Activated CD8-positive, alpha-beta memory T cell treated with anti-CD3 and anti-CD28 coated beads, Interleukin-2, amount 50 U/mL, for 1 hour (primary cell): ENCODE measurements around the gene PAX8.

Experiments
- DNase-seq: peaks from one replicate; pipeline ENCODE4 v3.0.0-alpha.2; 2020; ENCODE audit errors: extremely low read depth

PAX8 gene

DNA sequence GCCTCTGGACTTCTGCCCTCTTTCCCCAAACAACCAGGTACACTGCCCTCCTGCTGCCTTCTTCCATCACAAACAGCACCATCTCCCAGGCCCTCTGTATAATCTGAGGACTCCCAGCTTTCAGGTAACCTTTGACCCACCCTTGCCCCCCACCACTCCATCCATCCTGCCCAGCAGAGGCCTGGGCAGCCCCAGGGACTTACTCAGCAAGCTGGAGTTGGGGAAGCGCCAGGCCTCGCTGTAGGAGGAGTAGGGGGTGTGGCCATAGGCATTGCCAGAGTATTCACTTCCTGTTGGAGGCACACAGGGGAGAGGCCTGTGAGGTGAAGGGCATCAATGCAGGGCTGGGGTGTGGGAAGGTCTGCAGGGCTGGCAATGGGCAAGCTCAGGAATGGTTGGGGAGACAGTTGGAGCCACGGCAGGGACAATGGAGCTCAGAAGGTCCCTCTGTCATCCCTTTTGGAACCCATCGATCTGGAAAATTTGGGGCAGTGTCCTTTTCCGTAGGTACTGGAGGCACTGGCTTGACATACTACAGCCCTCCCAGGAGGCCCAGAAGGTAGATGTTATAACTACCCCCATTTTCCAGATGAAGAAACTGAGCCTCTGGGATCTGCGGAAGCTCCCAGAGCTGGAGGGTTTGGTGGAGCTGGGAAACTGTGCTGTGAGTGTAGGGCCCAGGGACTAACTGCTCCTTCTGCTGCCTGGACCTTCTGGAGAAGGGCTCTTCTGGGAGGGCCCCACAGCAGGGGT lies 58.7 kb downstream of the PAX8 start:
- no peak for DNase-seq

GRCh38 chr2:113219525-113219888 lies 59.2 kb downstream of the PAX8 start:
- DNase-seq: no peak

DNA sequence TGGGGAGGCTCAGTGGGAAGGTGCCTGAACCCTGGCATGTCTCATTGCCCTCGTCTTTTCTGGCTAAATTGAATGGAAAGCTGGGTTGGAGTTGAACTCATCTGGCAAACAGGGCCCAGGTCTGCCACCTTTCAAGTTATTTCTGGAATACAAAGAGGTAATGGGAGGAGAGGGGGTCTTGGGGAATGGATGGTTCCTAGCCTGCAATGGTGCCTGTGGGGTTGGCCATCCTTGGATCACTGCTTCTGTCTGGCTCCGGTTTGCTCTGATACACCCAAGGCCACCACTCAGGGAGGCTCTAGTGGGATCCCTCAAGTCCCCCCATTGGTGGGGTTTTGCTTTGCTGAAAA lies 59.7 kb downstream of the PAX8 start:
- DNase-seq: no peak

- no peak for DNase-seq
Measured at GRCh38 chr2:113218283-113219091, 60.2 kb downstream of the PAX8 start.

DNA sequence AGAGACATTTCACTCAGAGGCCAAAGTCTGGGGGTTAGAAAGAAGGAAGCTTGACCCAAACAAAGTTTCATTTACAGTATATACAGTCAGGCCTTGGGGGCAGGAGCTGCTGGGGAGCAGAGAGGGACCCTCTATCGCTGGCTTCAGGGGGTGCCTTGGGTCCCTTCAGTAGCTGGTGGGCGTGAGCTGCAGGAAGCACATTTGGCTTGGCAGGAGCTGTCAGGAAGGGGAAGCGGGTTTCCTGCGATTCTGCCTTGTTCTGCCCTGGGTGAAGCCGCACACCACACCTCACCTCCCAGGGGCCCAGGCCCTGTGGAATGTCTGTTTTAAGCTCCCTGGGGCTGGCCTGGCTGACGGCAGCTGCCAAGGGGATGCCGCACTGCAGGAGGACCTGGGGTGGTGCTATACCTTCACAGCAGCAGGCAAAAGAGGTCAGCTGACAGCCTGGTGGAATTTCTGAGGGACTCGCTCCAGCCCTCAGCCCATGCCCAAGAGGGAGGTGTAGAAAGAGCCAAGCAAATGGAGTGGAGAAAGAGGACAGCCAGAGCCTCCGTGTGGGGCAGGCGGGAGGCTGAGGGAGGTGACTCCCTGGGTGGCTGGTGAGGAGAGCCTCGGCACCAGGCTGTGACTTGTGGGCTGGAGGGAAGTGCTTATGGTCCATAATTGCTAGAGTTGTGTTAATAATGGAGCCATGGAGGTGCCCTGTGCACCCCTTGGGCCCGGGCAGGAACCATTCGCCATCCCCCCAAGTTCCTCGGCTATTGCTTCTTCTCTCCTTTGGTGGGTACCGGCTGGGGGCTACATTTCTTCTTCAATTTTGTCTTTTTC lies 61.1 kb downstream of the PAX8 start:
- no peak for DNase-seq

DNA sequence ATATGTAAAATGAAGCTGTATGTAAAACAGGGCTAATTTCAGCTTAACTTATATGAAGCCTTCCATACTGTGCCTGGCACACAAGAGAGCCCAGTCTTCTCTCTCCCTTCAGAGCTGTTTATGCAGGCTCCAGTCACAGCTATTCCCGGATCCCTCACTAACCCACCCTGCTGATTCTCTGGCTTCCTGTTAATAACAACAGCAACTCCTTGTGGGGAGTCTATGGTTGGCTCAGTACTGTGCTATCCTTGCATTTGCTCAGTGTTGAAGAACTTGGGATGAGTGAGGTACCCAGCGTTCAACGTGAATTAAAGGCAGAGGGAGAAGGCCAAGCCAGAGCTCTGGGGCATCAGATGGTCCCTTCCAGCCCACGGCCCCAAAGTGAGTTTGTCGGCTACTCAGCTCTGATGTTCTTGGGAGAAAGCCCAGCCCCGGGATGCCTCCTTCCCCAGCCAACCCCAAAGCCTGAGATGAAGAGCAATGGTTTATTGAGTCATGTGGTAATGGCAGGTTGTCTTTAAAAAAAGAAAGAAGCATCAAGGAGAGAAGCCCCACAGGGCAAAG lies 61.7 kb downstream of the PAX8 start:
- no peak for DNase-seq

DNA sequence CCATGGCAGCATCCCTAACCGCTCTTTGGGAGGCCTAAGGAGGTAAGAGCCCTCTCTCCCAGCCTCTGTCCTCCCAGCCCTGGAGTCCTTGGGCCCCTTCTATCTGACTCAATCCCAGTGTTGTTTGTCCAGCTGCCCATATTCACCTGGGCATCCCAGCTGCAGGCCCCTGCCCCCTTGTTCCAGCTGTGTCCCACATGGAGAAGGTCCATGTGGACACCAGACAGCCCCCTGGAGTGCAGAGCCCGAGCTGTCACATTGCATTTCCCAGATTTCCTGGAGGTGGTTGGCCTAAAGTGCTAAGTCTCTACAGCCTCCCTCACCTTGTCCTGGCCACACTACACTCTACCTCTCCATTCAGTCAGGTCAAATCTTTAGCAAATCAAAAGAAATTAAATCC lies 62.4 kb downstream of the PAX8 start:
- no peak for DNase-seq

DNA sequence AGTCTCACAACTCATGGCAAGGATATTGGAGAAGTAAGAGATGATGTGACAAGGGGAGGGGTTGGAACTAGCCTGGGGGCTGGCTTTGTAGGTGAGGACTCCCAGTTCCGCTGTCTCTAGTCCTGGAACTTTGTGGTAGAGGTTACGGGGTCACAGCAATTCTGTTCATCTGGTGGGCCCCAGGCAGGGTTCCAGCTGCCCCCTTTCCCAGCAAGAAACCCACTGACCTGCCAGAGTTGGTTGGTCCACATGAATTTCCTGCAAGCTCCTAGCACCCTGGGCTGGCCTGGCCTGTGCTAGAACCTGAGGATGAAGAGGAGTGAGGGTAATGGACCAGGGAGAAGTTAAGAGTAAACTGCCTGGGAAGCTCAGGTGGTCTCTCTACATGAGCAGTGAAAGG lies 63.7 kb downstream of the PAX8 start:
- DNase-seq: no peak

GRCh38 chr2:113214141-113214540 lies 64.6 kb downstream of the PAX8 start:
- no peak for DNase-seq

GRCh38 chr2:113213061-113213930 lies 65.4 kb downstream of the PAX8 start:
- no peak for DNase-seq

DNA sequence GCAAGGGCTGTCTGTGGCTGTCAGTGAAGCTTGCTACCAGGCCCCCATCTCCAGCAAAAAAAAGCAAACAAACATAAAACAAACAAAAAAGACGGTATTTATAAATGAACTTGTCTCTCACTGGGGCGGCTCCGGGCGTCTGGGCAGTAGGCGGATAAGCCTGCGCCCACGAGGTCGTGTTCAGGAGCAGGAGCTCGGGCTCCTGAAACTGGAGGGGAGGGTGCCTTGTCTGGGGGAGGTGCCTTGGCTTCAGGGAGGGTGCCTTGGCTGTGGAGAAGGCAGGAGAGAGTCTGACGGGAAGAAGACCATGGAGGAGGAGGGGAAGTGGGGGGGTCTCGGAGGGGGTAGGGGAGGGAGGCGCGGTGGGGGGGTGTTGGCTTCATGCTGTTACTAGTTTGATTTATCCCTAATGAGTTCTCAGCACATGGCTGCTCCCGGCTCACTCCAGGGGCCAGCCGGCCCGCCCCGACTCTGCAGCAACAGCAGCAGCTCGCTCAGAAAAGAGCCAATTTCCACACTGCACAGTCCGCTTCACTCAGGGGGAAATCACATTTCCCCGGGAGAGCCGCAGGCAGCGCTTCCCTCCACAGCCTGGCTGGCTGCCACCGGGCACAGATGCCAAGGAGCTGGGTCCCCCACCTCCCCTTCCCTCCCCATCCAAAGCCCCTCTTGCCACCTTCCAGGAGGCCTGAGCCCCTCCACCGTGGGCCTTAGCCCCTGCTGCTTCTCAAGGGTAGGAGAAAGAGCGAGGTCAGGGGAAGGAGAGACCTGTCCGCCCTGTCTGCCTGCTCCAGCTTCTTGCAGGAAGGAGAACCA lies 66.3 kb downstream of the PAX8 start:
- DNase-seq: no peak

GRCh38 chr2:113211226-113212105 lies 67.3 kb downstream of the PAX8 start:
- DNase-seq: no peak

DNA sequence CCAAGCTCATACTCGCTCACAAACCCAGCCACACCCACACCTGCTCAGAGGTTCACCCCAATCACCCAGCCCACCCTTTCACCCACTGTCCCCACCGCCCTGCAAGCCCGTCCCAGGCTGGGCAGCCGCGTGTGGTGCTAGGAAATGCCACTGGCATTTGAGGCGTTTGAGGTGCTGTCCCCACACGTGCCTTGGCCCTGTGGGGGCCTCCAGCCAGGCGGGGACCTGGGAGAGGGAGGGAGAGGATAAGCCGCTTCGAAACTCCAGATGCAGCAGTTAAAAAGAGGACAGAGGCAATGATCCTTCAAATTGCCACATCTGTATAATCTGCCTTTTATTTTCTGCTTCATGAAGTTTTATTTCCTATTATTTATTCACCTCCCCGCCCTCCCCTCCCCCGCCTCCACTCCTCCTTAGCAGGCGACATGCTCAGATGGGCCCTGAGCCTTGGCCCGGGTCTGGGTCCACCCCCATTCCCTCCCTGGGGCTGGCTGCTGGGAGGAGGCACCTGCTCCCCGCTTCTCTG lies 69.0 kb downstream of the PAX8 start:
- DNase-seq: no peak

GRCh38 chr2:113209011-113209645 lies 69.6 kb downstream of the PAX8 start:
- no peak for DNase-seq

DNA sequence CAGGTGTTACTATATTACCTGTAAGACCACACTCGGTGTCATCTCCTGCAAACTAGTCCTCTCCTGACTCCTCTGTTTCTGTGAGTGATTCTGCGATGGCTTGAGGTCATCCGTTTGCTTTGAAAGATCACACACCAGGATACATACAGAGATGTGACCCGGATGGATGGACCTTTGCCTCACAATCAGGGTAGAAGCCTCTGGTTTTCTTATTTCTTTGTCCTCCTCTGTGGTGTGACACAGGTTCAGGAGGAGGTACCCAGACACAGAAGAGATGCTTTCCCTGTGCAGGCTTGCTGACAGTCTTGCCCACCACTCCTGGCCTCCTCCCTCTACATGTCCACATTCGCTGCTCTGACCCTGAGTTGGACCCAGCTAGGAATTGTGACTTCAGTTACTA lies 70.3 kb downstream of the PAX8 start:
- DNase-seq: no peak

DNA sequence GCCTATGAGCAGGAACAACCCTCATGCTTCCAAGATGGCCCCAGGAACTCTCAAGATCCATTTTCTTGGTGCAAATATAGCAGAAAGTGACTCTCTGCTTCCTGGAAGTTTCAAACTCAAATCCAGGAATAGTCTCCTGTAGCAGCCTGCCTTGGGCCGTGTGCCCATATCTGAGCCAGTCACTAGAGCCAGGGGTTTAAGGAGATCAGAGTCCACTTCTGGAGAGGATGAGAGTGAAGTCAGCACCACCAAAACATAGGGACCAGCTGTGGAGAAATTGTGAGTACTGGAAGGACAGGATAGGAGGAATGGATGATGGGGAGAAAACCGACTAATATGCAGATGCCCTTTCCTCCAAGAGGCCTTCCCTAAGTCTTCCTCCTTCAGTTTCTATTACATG lies 71.7 kb downstream of the PAX8 start:
- DNase-seq: no peak

DNA sequence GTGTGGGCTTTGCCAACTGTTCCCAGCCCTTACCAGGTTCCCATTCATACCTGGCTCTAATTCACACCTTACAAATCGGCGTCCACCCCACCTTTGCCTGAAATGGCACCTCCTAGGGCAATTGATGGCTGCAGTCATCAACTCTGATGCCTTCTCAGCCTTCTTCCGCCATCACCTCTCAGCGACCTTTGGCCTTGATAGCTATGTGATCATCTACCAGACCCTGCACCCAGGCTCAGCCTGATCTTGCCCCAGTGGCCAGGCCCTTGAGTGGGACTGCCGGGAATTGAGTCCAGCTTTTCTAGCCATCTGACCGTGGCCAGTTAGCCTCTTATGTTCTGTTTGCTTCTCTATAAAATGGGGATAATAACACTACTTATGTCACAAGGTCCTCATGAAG lies 72.5 kb downstream of the PAX8 start:
- DNase-seq: no peak

DNA sequence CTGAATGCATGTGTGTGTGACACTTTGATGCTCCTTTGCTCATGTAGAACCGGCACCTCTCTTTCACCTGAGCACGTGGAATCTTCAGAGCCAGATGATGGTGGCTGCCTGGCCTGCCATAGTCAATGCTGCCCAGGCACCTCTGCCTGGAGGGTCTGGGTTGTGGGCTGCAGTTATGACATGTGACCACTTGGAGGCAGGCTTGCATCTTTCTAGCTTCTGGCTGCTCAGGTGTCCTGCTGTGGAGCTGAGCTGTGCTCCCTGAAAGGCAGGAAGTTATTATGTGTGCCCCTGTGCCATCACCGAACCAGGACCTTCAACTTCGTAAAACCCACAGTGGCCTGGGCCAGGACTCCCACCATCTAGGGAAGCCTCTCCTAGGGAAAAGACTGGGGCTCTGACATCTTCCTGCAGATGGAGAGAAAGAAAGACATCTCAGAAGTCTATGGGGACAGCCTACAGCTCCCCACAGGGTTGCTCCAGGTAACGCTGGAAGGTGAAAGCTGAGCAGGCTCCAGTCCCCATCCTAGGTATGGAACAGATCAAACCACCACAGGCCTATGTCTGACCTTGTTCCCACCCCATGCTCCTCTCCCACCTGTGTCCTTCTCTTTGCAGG lies 74.7 kb downstream of the PAX8 start:
- peak; percentile 41 for DNase-seq
